Lung (tissue), 13 donors: ENCODE measurements around the gene EIF4E1B. TPM values are rescaled to one million over a fixed set of nuclear protein-coding genes. Genes with fewer than 3 reads are reported as not detected.

Experiments
- ATAC-seq: fragments of 200-7000 bp; cut with Tn5 transposase; one replicate; pipeline ENCODE4 v1.9.1; 2020; ENCODE audit warnings: moderate number of reproducible peaks; ENCODE audit not compliant: insufficient read depth, low FRiP score
- DNase-seq, 3 donors: peaks; one replicate each; pipeline ENCODE4 v3.0.0-alpha.2; 2013 to 2017
- H3K27ac ChIP-seq, 2 donors: one replicate each; pipeline ENCODE4 v1.5.1; 2013; ENCODE audit warnings: mild to moderate bottlenecking in 2 of 2, moderate library complexity in 2 of 2, control low read depth in 1 of 2, inconsistent platforms in 1 of 2, low read depth in 1 of 2, low read length in 1 of 2
- H3K27me3 ChIP-seq, 3 donors: one replicate each; pipeline ENCODE4 v1.5.1; 2013; ENCODE audit warnings: low read length in 2 of 3; ENCODE audit not compliant: control insufficient read depth in 3 of 3, insufficient read depth in 3 of 3
- H3K36me3 ChIP-seq, 4 donors: one replicate each; pipeline ENCODE4 v1.5.1; 2013; ENCODE audit warnings: low read length in 4 of 4, mild to moderate bottlenecking in 1 of 4, moderate library complexity in 1 of 4; ENCODE audit not compliant: control insufficient read depth in 4 of 4, insufficient read depth in 4 of 4
- H3K4me1 ChIP-seq, 5 donors: one replicate each; pipeline ENCODE4 v1.5.1; 2013; ENCODE audit warnings: low read length in 5 of 5, mild to moderate bottlenecking in 2 of 5, moderate library complexity in 1 of 5; ENCODE audit not compliant: control insufficient read depth in 5 of 5, insufficient read depth in 5 of 5
- H3K4me3 ChIP-seq: one replicate; pipeline ENCODE4 v1.5.1; 2013; ENCODE audit warnings: mild to moderate bottlenecking, control low read depth, moderate library complexity
- H3K9ac ChIP-seq, 2 donors: one replicate each; pipeline ENCODE4 v1.5.1; 2013; ENCODE audit warnings: low read length in 2 of 2, control low read depth in 1 of 2; ENCODE audit not compliant: insufficient read depth in 1 of 2
- H3K9me3 ChIP-seq, 4 donors: one replicate each; pipeline ENCODE4 v1.5.1; 2013; ENCODE audit warnings: low read length in 3 of 4, mild to moderate bottlenecking in 1 of 4, moderate library complexity in 1 of 4; ENCODE audit not compliant: control insufficient read depth in 4 of 4, insufficient read depth in 3 of 4
- WGBS, 2 donors: extraction: QIAGEN DNeasy Blood & Tissue Kit; methylation state at CpG; one replicate each; pipeline ENCODE4 v1.1.7; 2013; 5-methylcytosine and 5-hydroxymethylcytosine counted together
- polyA plus RNA-seq, 2 donors: library from polyadenylated mRNA; stranded (reverse); fragments of 200-250 nt; gene quantifications; one replicate each; pipeline ENCODE4 v1.2.1, GENCODE V29; 2013
- small RNA-seq: library from RNA; depleted of rRNA; stranded (forward); fragments of <200 nt; gene quantifications from one replicate; pipeline ENCODE3, GENCODE V24; 2014; ENCODE audit warnings: low replicate concordance
- total RNA-seq, 2 donors: library from RNA; depleted of rRNA in 1 of 2; stranded (reverse); fragments of >200 nt in 1 of 2; gene quantifications; one replicate each; pipeline ENCODE4 v1.2.1, GENCODE V29; 2014 to 2021
- TF ChIP-seq, protein P1 (sequence below): IDR thresholded peaks from 2 replicates; pipeline ENCODE4 v1.5.1; 2012; ENCODE audit warnings: mild to moderate bottlenecking; ENCODE audit errors: control extremely low read depth, extremely low read depth
- donor health status: control.
- donor health status: control.
- donor health status: Bipolar disorder and iron deficiency.
- donor health status: healthy.
- donor health status: DM: yes; HTN: yes; CAD: no.

EIF4E1B gene
- total and polyA plus RNA-seq, 4 donors: not detected

DNA sequence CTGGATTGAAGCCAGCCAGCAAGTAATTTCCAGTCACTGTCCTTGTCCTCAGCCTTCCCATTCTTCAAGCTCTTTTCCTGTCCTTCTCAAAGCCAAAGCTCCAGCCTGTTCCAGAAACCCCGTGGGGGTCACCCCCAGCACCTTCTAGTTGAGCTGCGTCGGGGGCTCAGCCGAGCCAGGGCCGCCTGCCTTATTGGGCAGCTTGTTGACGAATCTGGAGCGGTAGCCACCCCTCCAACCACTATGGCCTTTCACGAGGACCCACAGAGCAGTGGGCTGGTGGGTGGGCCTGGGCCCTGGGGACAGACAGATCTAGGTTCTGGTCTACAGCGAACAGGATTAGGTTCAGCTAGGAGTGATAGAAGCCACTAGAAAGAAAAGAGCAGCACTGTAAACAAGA is 64.2 kb downstream of the EIF4E1B start:
- ATAC-seq (no peak), DNase-seq (no peak)
- no peak overlapping the region for H3K4me3 ChIP-seq
- peaks cover 0 to 3% (median 0%) of the 10 kb centered on the region in 4 donors for H3K9me3 ChIP-seq
- whole genome bisulfite sequencing, 2 donors: 76 to 82% methylated on average over 9 of the region's 9 CpGs
- no peak overlapping the region for H3K9ac ChIP-seq
- H3K36me3 ChIP-seq: no peaks in the 10 kb centered on the region
- H3K27ac ChIP-seq: no peak overlapping the region
- H3K4me1 ChIP-seq: peaks cover 0 to 11% (median 0%) of the 10 kb centered on the region in 5 donors
- peaks cover 0 to 19% (median 11%) of the 10 kb centered on the region in 3 donors for H3K27me3 ChIP-seq
- TF ChIP-seq, protein P1, sequence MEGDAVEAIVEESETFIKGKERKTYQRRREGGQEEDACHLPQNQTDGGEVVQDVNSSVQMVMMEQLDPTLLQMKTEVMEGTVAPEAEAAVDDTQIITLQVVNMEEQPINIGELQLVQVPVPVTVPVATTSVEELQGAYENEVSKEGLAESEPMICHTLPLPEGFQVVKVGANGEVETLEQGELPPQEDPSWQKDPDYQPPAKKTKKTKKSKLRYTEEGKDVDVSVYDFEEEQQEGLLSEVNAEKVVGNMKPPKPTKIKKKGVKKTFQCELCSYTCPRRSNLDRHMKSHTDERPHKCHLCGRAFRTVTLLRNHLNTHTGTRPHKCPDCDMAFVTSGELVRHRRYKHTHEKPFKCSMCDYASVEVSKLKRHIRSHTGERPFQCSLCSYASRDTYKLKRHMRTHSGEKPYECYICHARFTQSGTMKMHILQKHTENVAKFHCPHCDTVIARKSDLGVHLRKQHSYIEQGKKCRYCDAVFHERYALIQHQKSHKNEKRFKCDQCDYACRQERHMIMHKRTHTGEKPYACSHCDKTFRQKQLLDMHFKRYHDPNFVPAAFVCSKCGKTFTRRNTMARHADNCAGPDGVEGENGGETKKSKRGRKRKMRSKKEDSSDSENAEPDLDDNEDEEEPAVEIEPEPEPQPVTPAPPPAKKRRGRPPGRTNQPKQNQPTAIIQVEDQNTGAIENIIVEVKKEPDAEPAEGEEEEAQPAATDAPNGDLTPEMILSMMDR: no peak

DNA sequence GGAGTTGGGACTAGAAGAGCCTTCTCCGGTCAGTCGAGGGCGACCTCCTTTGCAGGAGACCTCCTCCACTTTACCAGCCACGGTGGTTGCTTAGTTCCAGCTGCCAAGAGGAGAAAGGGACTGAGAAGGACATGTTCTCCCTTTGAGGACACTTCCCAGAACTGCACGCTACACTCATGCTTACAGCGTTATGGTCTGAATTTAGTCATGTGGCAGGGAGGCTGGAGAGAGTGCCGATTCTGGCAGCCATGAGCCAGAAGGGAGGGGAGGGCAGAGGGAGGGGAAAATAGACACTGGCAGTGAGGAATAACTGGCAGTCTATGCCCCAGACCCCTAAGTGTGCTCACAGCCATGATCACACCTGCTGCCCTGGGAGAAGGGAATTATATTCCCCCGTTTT is 64.6 kb downstream of the EIF4E1B start:
- Histone ChIP-seq H3K4me1 (peaks cover 0 to 11% (median 0%) of the 10 kb centered on the region in 5 donors), H3K9me3 (peaks cover 0 to 3% (median 0%) of the 10 kb centered on the region in 4 donors), H3K4me3 (no peak overlapping the region), H3K27ac (no peak overlapping the region), H3K36me3 (no peaks in the 10 kb centered on the region), H3K9ac (no peak overlapping the region), H3K27me3 (peaks cover 0 to 22% (median 11%) of the 10 kb centered on the region in 3 donors)
- ATAC-seq: no peak
- 51 to 62% methylated on average over 8 of the region's 8 CpGs for WGBS, 2 donors
- DNase-seq: peak in 1 of 3 donors; percentile 12
- TF ChIP-seq, protein P1: no peak

Small RNA genes lying within 50 kb of the gene (small RNA-seq; reads per million reads assigned to genes)
- gene MIR4281: not detected

Other genes starting within 250 kb of the EIF4E1B start
- 10 to 100 TPM in 1 of 2 donors, 1 to 10 TPM in 1; 5.0 to 28.5 TPM for gene NOP16, start 242.1 kb upstream of the EIF4E1B start, total RNA-seq
- 10 to 100 TPM; 44.4 to 52.1 TPM for gene NOP16, start 242.1 kb upstream of the EIF4E1B start, polyA plus RNA-seq
- gene HIGD2A, start 241.9 kb upstream of the EIF4E1B start, total RNA-seq: 100 to 1,000 TPM in 1 of 2 donors, 10 to 100 TPM in 1; 71.2 to 101 TPM
- 100 to 1,000 TPM; 115 to 190 TPM for gene HIGD2A, start 241.9 kb upstream of the EIF4E1B start, polyA plus RNA-seq
- 100 to 1,000 TPM in 1 of 2 donors, 10 to 100 TPM in 1; 33.2 to 123 TPM for gene CLTB, start 214.1 kb upstream of the EIF4E1B start, total RNA-seq
- 100 to 1,000 TPM; 101 to 193 TPM for gene CLTB, start 214.1 kb upstream of the EIF4E1B start, polyA plus RNA-seq
- gene FAF2, start 182.3 kb upstream of the EIF4E1B start, total RNA-seq: 10 to 100 TPM; 33.4 to 40.1 TPM
- 10 to 100 TPM; 12.5 to 19.8 TPM for gene FAF2, start 182.3 kb upstream of the EIF4E1B start, polyA plus RNA-seq
- gene RNF44, start 93.3 kb upstream of the EIF4E1B start, total RNA-seq: 10 to 100 TPM; 23.4 to 40.5 TPM
- gene RNF44, start 93.3 kb upstream of the EIF4E1B start, polyA plus RNA-seq: 10 to 100 TPM; 15.3 to 27.7 TPM
- 1 to 10 TPM in 1 of 2 donors, under 1 TPM in 1; 0.74 to 1.5 TPM for gene CDHR2, start 81.3 kb upstream of the EIF4E1B start, total RNA-seq
- under 1 TPM; 0.02 to 0.10 TPM for gene CDHR2, start 81.3 kb upstream of the EIF4E1B start, polyA plus RNA-seq
- gene GPRIN1, start 20.5 kb upstream of the EIF4E1B start, total RNA-seq: 1 to 10 TPM in 1 of 2 donors, under 1 TPM in 1; 0.97 to 1.1 TPM
- under 1 TPM; 0.39 to 0.68 TPM for gene GPRIN1, start 20.5 kb upstream of the EIF4E1B start, polyA plus RNA-seq
- gene SNCB, start 141 bp upstream of the EIF4E1B start, total RNA-seq: not detected
- gene SNCB, start 141 bp upstream of the EIF4E1B start, polyA plus RNA-seq: under 1 TPM in 1 of 2 donors, not detected in 1; 0.02 TPM
- 10 to 100 TPM; 14.8 to 37.4 TPM for gene TSPAN17, start 16.8 kb downstream of the EIF4E1B start, total RNA-seq
- 10 to 100 TPM; 20.1 to 35.6 TPM for gene TSPAN17, start 16.8 kb downstream of the EIF4E1B start, polyA plus RNA-seq
- under 1 TPM; 0.14 to 0.40 TPM for gene UNC5A, start 179.9 kb downstream of the EIF4E1B start, total RNA-seq
- gene UNC5A, start 179.9 kb downstream of the EIF4E1B start, polyA plus RNA-seq: under 1 TPM; 0.08 to 0.11 TPM